Psoas muscle (tissue), 8 donors: ENCODE measurements around the gene CLDN25. TPM values are rescaled to one million over a fixed set of nuclear protein-coding genes. Genes with fewer than 3 reads are reported as not detected.

Experiments used
- ATAC-seq, 4 donors: fragments of 200-7000 bp; cut with Tn5 transposase; one replicate each; pipeline ENCODE4 v1.9.1; 2020; ENCODE audit warnings: moderate library complexity in 3 of 4, mild to moderate bottlenecking in 2 of 4
- DNase-seq, 2 donors: peaks; one replicate each; pipeline ENCODE4 v3.0.0-alpha.2; 2020
- H3K27ac ChIP-seq: fragments of 200-600 bp; one replicate; pipeline ENCODE4 v1.8.0; 2022
- H3K27me3 ChIP-seq, 3 donors: fragments of 200-600 bp in 1 of 3; one replicate each; pipeline versions ENCODE4 v1.6.1 to v1.8.0; 2013 to 2022; ENCODE audit warnings: low read length in 2 of 3, mild to moderate bottlenecking in 2 of 3, moderate library complexity in 1 of 3; ENCODE audit not compliant: insufficient read depth in 3 of 3
- H3K36me3 ChIP-seq, 2 donors: fragments of 200-600 bp in 1 of 2; one replicate each; pipeline versions ENCODE4 v1.6.1 to v1.8.0; 2013 to 2022; ENCODE audit warnings: low read depth in 1 of 2, mild to moderate bottlenecking in 1 of 2, moderate library complexity in 1 of 2; ENCODE audit not compliant: insufficient read depth in 1 of 2
- H3K4me1 ChIP-seq: fragments of 200-600 bp; one replicate; pipeline ENCODE4 v1.8.0; 2022
- H3K4me3 ChIP-seq: fragments of 200-600 bp; one replicate; pipeline ENCODE4 v1.8.0; 2022; ENCODE audit warnings: mild to moderate bottlenecking
- H3K9me3 ChIP-seq: fragments of 200-600 bp; one replicate; pipeline ENCODE4 v1.8.0; 2022
- CTCF ChIP-seq: fragments of 200-600 bp; IDR thresholded peaks from one replicate; pipeline ENCODE4 v1.8.0; 2022; ENCODE audit warnings: antibody characterized with exemption
- WGBS, 3 donors: extraction: QIAGEN DNeasy Blood & Tissue Kit; methylation state at CpG; one replicate each; pipeline versions ENCODE4 v1.1.6 to v1.1.7; 2013; 5-methylcytosine and 5-hydroxymethylcytosine counted together
- intact Hi-C, 2 donors: fragments of 100-400 bp; cut with DNase I; formaldehyde crosslinking; loops; one replicate each; pipeline versions ENCODE4 v1.11.0 to v1.14.2; 2022
- polyA plus RNA-seq, 3 donors: library from polyadenylated mRNA; stranded (reverse); fragments of 200-250 nt; gene quantifications; one replicate each; pipeline ENCODE4 v1.2.3, GENCODE V29; 2013
- total RNA-seq, 4 donors: library from RNA; stranded (reverse); fragmentation: NEBNext Ultra II Directional in 2 of 4; extraction: Animal tissue kit (Norgen Biotek cat#: 25700) in 2 of 4; gene quantifications; one replicate each; pipeline versions ENCODE4 v1.2.1 to v1.2.4, GENCODE V29; 2021 to 2023
- donor health status: healthy with polysubstance abuse.
- donor health status: DM: no; HTN: no; CAD: no; lungs with moderate emphysema.
- donor health status: Bipolar disorder and iron deficiency.
- donor health status: healthy.
- donor health status: DM: yes; HTN: yes; CAD: no.
- donor health status: DM: no; HTN: no; CAD: no.
- donor health status: DM: no; HTN: no; CAD: no.
- donor health status: DM: yes; HTN: yes; CAD: no.

Gene CLDN25
- total and polyA plus RNA-seq, 7 donors = not detected

GRCh38 chr11:113817162-113817561 lies 37.6 kb downstream of the CLDN25 start:
- H3K4me3 ChIP-seq = no peak overlapping the region
- peaks cover 2 to 92% of the 10 kb centered on the region in 2 donors for H3K36me3 ChIP-seq
- 93 to 97% (median 96%) methylated on average over 1 of the region's 1 CpG for WGBS, 3 donors

GRCh38 chr11:113817626-113818025 lies 38.0 kb downstream of the CLDN25 start:
- no peak for ATAC-seq
- TF ChIP-seq CTCF = no peak
- 91 to 93% (median 93%) methylated on average over 6 of the region's 6 CpGs for WGBS, 3 donors

More at GRCh38 chr11:113817162-113817561, 37.6 kb downstream of the CLDN25 start:
- TF ChIP-seq CTCF = no peak
- DNase-seq = no peak
- Histone ChIP-seq H3K27me3 (no peaks in the 10 kb centered on the region), H3K4me1 (no peaks in the 10 kb centered on the region), H3K9me3 (no peaks in the 10 kb centered on the region), H3K27ac (no peak overlapping the region)
- intact Hi-C loops = no loop called here
- ATAC-seq = no peak

GRCh38 chr11:113818426-113818825 lies 38.8 kb downstream of the CLDN25 start:
- no peaks in the 10 kb centered on the region for H3K4me1 ChIP-seq
- DNase-seq = no peak
- WGBS, 3 donors = 96 to 100% (median 98%) methylated on average over 3 of the region's 3 CpGs
- TF ChIP-seq CTCF = no peak
- intact Hi-C loops = no loop called here
- no peak overlapping the region for H3K27ac ChIP-seq
- H3K4me3 ChIP-seq = no peak overlapping the region
- H3K27me3 ChIP-seq = no peaks in the 10 kb centered on the region
- no peak for ATAC-seq
- peaks cover 0 to 92% of the 10 kb centered on the region in 2 donors for H3K36me3 ChIP-seq
- H3K9me3 ChIP-seq = no peaks in the 10 kb centered on the region

More at GRCh38 chr11:113817626-113818025, 38.0 kb downstream of the CLDN25 start:
- H3K4me3 ChIP-seq = no peak overlapping the region
- no peaks in the 10 kb centered on the region for H3K4me1 ChIP-seq
- intact Hi-C loops = no loop called here
- H3K9me3 ChIP-seq = no peaks in the 10 kb centered on the region
- H3K27ac ChIP-seq = no peak overlapping the region
- peaks cover 2 to 92% of the 10 kb centered on the region in 2 donors for H3K36me3 ChIP-seq
- H3K27me3 ChIP-seq = no peaks in the 10 kb centered on the region
- no peak for DNase-seq

- Histone ChIP-seq H3K4me1 (no peaks in the 10 kb centered on the region), H3K27ac (no peak overlapping the region), H3K9me3 (no peaks in the 10 kb centered on the region), H3K4me3 (no peak overlapping the region), H3K36me3 (peaks cover 5 to 99% of the 10 kb centered on the region in 2 donors), H3K27me3 (no peaks in the 10 kb centered on the region)
- TF ChIP-seq CTCF = no peak
- intact Hi-C loops = no loop called here
- WGBS, 3 donors = 94 to 97% (median 97%) methylated on average over 3 of the region's 3 CpGs
- no peak for DNase-seq
- ATAC-seq = no peak
Observed at GRCh38 chr11:113827477-113827876, 47.9 kb downstream of the CLDN25 start.

- Histone ChIP-seq H3K27me3 (no peaks in the 10 kb centered on the region), H3K9me3 (no peaks in the 10 kb centered on the region), H3K4me1 (no peaks in the 10 kb centered on the region), H3K27ac (no peak overlapping the region), H3K36me3 (peaks cover 5 to 99% of the 10 kb centered on the region in 2 donors), H3K4me3 (no peak overlapping the region)
- TF ChIP-seq CTCF = no peak
- DNase-seq (no peak), ATAC-seq (no peak)
- intact Hi-C loops = no loop called here
- 95 to 100% (median 96%) methylated on average over 1 of the region's 1 CpG for WGBS, 3 donors
Observed at GRCh38 chr11:113828191-113828590, 48.6 kb downstream of the CLDN25 start.
